ENCODE results near the gene TRABD2B. TPM values are rescaled to one million over a fixed set of nuclear protein-coding genes. Genes with fewer than 3 reads are reported as not detected.

TRABD2B gene
- polyA plus RNA-seq, 2 donors, result 0.24 to 0.34 TPM

DNA sequence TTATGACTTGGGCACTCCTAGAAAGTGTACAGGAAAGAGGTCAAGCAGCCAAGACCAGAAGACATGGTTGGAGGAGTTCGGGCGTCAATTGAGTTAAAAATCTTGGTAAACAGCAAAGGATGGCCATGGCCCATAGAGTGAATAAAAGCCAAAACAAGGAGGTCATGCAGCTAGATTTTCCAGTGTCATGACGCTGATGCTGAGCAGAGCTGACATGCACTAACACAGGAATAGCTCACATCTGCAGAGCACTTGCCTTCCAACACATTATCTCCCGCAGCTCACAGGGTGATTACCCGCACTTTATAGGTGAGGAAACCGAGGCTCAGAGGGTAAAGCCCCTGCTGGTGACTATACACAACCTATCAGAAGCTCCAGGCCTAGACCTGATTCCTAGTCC is 49.7 kb downstream of the TRABD2B start:
- Histone ChIP-seq H3K4me1 (ENCODE audit: control insufficient read depth in 2 of 2, insufficient read depth in 2 of 2, low read length in 1 of 2) (no peaks in the 10 kb centered on the region), H3K36me3 (ENCODE audit: control insufficient read depth in 2 of 2, insufficient read depth in 2 of 2, low read length in 1 of 2) (no peaks in the 10 kb centered on the region), H3K27ac (ENCODE audit: low read depth in 2 of 2, low read length in 1 of 2) (no peak overlapping the region), H3K27me3 (ENCODE audit: control insufficient read depth in 1 of 2, insufficient read depth in 2 of 2, low read length in 2 of 2) (no peaks in the 10 kb centered on the region), H3K4me3 (ENCODE audit: low read depth in 1 of 2, low read length in 2 of 2) (no peak overlapping the region), H3K9me3 (ENCODE audit: control insufficient read depth in 2 of 2, insufficient read depth in 1 of 2, low read depth in 1 of 2, low read length in 1 of 2) (no peaks in the 10 kb centered on the region)
- WGBS, 2 donors, result 91 to 93% methylated on average over 6 of the region's 6 CpGs

DNA sequence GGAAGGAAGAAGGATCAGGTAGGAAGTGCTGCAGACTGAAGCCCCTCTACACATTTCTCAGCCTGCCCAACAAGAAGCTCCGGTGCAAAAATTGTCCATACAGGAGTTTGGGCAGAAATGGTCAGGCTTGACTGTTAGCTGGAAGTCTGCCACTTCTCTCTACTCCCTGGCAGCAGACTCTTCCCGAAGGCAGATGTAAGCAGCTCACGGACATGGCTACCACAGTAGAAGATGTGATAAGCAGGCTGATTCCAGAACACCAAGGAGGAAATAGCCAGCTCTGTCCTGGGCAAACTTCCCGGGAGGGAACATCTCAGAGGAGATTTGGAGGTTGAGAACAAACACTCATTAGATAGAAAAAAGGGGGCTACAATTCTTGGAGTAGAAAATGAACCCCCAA is 52.6 kb downstream of the TRABD2B start:
- Histone ChIP-seq H3K4me3 (ENCODE audit: low read depth in 1 of 2, low read length in 2 of 2) (no peak overlapping the region), H3K4me1 (ENCODE audit: control insufficient read depth in 2 of 2, insufficient read depth in 2 of 2, low read length in 1 of 2) (no peaks in the 10 kb centered on the region), H3K36me3 (ENCODE audit: control insufficient read depth in 2 of 2, insufficient read depth in 2 of 2, low read length in 1 of 2) (no peaks in the 10 kb centered on the region), H3K9me3 (ENCODE audit: control insufficient read depth in 2 of 2, insufficient read depth in 1 of 2, low read depth in 1 of 2, low read length in 1 of 2) (no peaks in the 10 kb centered on the region), H3K27ac (ENCODE audit: low read depth in 2 of 2, low read length in 1 of 2) (no peak overlapping the region), H3K27me3 (ENCODE audit: control insufficient read depth in 1 of 2, insufficient read depth in 2 of 2, low read length in 2 of 2) (no peaks in the 10 kb centered on the region)
- 57 to 58% methylated on average over 4 of the region's 4 CpGs for WGBS, 2 donors

GRCh38 chr1:47942240-47942629 is 55.0 kb downstream of the TRABD2B start:
- Histone ChIP-seq H3K4me3 (ENCODE audit: low read depth in 1 of 2, low read length in 2 of 2) (no peak overlapping the region), H3K9me3 (ENCODE audit: control insufficient read depth in 2 of 2, insufficient read depth in 1 of 2, low read depth in 1 of 2, low read length in 1 of 2) (no peaks in the 10 kb centered on the region), H3K27ac (ENCODE audit: low read depth in 2 of 2, low read length in 1 of 2) (peak overlapping the region in 1 of 2 donors; percentile 56), H3K4me1 (ENCODE audit: control insufficient read depth in 2 of 2, insufficient read depth in 2 of 2, low read length in 1 of 2) (no peaks in the 10 kb centered on the region), H3K27me3 (ENCODE audit: control insufficient read depth in 1 of 2, insufficient read depth in 2 of 2, low read length in 2 of 2) (no peaks in the 10 kb centered on the region), H3K36me3 (ENCODE audit: control insufficient read depth in 2 of 2, insufficient read depth in 2 of 2, low read length in 1 of 2) (no peaks in the 10 kb centered on the region)
- WGBS, 2 donors, result 60 to 73% methylated on average over 3 of the region's 3 CpGs

DNA sequence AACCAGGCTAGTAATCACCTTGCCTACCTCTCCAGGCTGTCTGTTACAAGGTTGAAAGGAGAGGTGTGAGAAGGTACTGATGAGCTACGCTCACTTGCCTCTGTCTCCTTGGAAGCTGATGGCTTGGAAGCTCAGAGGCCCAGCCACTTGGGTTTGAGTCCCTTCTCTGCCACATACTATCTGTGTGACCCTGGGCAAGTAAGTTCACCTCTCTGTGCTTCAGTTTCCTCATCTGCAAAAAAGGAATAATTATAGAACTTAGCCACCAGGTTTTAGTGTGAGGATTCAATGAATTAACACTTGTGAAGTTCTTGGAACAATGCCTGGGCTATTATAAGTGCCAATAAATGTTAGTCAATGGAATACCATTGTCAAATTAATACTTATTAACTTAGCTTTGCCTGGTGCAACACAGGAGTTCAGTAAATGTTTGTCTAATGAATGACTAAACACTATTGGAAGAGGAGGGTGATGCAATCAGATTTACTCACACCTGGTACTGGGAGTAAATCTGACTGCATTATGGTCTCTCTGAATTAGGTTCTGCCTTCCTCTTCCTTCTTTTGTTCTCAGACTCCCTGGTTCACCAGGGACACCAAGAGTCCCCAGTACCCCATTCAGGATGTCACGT is 55.5 kb downstream of the TRABD2B start:
- H3K4me3 ChIP-seq (ENCODE audit: low read depth in 1 of 2, low read length in 2 of 2), result no peak overlapping the region
- no peaks in the 10 kb centered on the region for H3K9me3 ChIP-seq (ENCODE audit: control insufficient read depth in 2 of 2, insufficient read depth in 1 of 2, low read depth in 1 of 2, low read length in 1 of 2)
- whole genome bisulfite sequencing, 2 donors, result 74 to 86% methylated on average over 2 of the region's 2 CpGs

DNA sequence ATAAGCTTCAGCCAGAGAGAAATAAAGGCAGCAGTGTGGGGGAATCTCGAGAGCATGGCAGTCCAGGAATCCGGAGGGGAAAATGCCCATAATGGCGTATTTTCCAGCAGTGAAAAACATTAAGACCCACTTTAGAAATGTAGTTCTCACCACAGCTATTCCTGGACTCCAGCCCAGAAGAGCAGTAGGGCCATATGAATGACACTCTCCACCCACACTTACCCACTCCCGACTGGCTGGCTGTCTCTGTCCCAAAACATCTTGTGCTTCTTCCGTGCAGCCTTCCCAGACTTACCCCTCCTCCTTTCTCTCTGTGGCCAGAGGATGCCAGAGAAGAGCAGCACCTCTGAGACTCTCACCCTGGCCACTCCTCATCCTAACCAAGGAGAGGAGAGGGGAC is 56.4 kb downstream of the TRABD2B start:
- Histone ChIP-seq H3K36me3 (ENCODE audit: control insufficient read depth in 2 of 2, insufficient read depth in 2 of 2, low read length in 1 of 2) (no peaks in the 10 kb centered on the region), H3K27ac (ENCODE audit: low read depth in 2 of 2, low read length in 1 of 2) (no peak overlapping the region), H3K4me3 (ENCODE audit: low read depth in 1 of 2, low read length in 2 of 2) (no peak overlapping the region), H3K27me3 (ENCODE audit: control insufficient read depth in 1 of 2, insufficient read depth in 2 of 2, low read length in 2 of 2) (no peaks in the 10 kb centered on the region), H3K4me1 (ENCODE audit: control insufficient read depth in 2 of 2, insufficient read depth in 2 of 2, low read length in 1 of 2) (no peaks in the 10 kb centered on the region), H3K9me3 (ENCODE audit: control insufficient read depth in 2 of 2, insufficient read depth in 1 of 2, low read depth in 1 of 2, low read length in 1 of 2) (no peaks in the 10 kb centered on the region)
- WGBS, 2 donors, result 63 to 72% methylated on average over 5 of the region's 5 CpGs

More for the DNA sequence above, 55.5 kb downstream of the TRABD2B start:
- Histone ChIP-seq H3K27me3 (ENCODE audit: control insufficient read depth in 1 of 2, insufficient read depth in 2 of 2, low read length in 2 of 2) (no peaks in the 10 kb centered on the region), H3K27ac (ENCODE audit: low read depth in 2 of 2, low read length in 1 of 2) (peak overlapping the region in 1 of 2 donors; percentile 63), H3K4me1 (ENCODE audit: control insufficient read depth in 2 of 2, insufficient read depth in 2 of 2, low read length in 1 of 2) (no peaks in the 10 kb centered on the region), H3K36me3 (ENCODE audit: control insufficient read depth in 2 of 2, insufficient read depth in 2 of 2, low read length in 1 of 2) (no peaks in the 10 kb centered on the region)

DNA sequence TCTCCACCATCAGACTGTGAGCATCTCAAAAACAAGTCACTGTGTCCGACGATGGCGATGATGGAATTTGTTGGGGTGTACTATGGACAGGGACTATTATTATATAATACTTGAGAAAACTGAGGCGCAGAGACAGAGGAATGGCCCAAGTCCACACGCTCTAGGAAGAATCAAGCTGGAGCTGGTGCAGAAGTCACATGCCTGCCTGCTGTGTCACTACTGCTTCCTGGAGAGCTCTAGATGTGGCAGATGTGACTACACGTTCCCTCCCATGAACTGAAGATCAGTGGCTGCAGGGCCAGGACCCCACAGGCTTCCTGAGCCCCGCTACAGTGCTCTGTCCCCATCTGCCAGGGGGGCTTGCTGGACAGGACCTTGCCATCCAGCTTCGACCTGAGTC is 56.9 kb downstream of the TRABD2B start:
- Histone ChIP-seq H3K27ac (ENCODE audit: low read depth in 2 of 2, low read length in 1 of 2) (no peak overlapping the region), H3K27me3 (ENCODE audit: control insufficient read depth in 1 of 2, insufficient read depth in 2 of 2, low read length in 2 of 2) (no peaks in the 10 kb centered on the region), H3K4me1 (ENCODE audit: control insufficient read depth in 2 of 2, insufficient read depth in 2 of 2, low read length in 1 of 2) (no peaks in the 10 kb centered on the region), H3K4me3 (ENCODE audit: low read depth in 1 of 2, low read length in 2 of 2) (no peak overlapping the region), H3K36me3 (ENCODE audit: control insufficient read depth in 2 of 2, insufficient read depth in 2 of 2, low read length in 1 of 2) (no peaks in the 10 kb centered on the region), H3K9me3 (ENCODE audit: control insufficient read depth in 2 of 2, insufficient read depth in 1 of 2, low read depth in 1 of 2, low read length in 1 of 2) (no peaks in the 10 kb centered on the region)
- WGBS, 2 donors, result 78 to 81% methylated on average over 8 of the region's 8 CpGs

DNA sequence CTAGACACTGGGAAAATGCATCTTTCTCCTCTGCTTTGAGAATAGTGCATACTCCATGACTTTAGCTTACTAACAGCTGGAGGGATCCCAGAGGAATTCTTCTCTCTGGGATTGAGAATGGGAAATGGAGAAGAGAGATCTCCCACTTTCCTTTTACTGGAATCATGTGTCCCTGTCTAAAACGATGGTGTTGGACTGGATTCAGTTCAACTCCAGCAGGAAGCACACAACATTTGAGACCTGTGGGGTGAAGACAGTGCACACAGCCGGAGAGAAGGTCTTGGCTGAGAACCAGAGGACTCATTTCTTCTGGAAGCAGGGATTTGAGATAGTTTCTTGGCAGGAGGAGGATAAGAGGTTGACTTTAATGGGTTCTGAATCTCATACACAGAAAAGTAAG is 58.7 kb downstream of the TRABD2B start:
- Histone ChIP-seq H3K4me3 (ENCODE audit: low read depth in 1 of 2, low read length in 2 of 2) (no peak overlapping the region), H3K36me3 (ENCODE audit: control insufficient read depth in 2 of 2, insufficient read depth in 2 of 2, low read length in 1 of 2) (no peaks in the 10 kb centered on the region), H3K9me3 (ENCODE audit: control insufficient read depth in 2 of 2, insufficient read depth in 1 of 2, low read depth in 1 of 2, low read length in 1 of 2) (no peaks in the 10 kb centered on the region), H3K27me3 (ENCODE audit: control insufficient read depth in 1 of 2, insufficient read depth in 2 of 2, low read length in 2 of 2) (no peaks in the 10 kb centered on the region), H3K4me1 (ENCODE audit: control insufficient read depth in 2 of 2, insufficient read depth in 2 of 2, low read length in 1 of 2) (peaks cover 0 to 3% of the 10 kb centered on the region in 2 donors), H3K27ac (ENCODE audit: low read depth in 2 of 2, low read length in 1 of 2) (peak overlapping the region in 1 of 2 donors; percentile 28)
- 13% methylated on average over 2 of the region's 2 CpGs for WGBS, 2 donors

GRCh38 chr1:47937586-47938254 is 59.5 kb downstream of the TRABD2B start:
- Histone ChIP-seq H3K9me3 (ENCODE audit: control insufficient read depth in 2 of 2, insufficient read depth in 1 of 2, low read depth in 1 of 2, low read length in 1 of 2) (no peaks in the 10 kb centered on the region), H3K27me3 (ENCODE audit: control insufficient read depth in 1 of 2, insufficient read depth in 2 of 2, low read length in 2 of 2) (no peaks in the 10 kb centered on the region), H3K4me1 (ENCODE audit: control insufficient read depth in 2 of 2, insufficient read depth in 2 of 2, low read length in 1 of 2) (peaks cover 0 to 3% of the 10 kb centered on the region in 2 donors), H3K4me3 (ENCODE audit: low read depth in 1 of 2, low read length in 2 of 2) (no peak overlapping the region), H3K27ac (ENCODE audit: low read depth in 2 of 2, low read length in 1 of 2) (no peak overlapping the region), H3K36me3 (ENCODE audit: control insufficient read depth in 2 of 2, insufficient read depth in 2 of 2, low read length in 1 of 2) (no peaks in the 10 kb centered on the region)
- 92 to 93% methylated on average over 5 of the region's 5 CpGs for WGBS, 2 donors

GRCh38 chr1:47936916-47937551 is 60.2 kb downstream of the TRABD2B start:
- Histone ChIP-seq H3K36me3 (ENCODE audit: control insufficient read depth in 2 of 2, insufficient read depth in 2 of 2, low read length in 1 of 2) (no peaks in the 10 kb centered on the region), H3K9me3 (ENCODE audit: control insufficient read depth in 2 of 2, insufficient read depth in 1 of 2, low read depth in 1 of 2, low read length in 1 of 2) (no peaks in the 10 kb centered on the region), H3K4me1 (ENCODE audit: control insufficient read depth in 2 of 2, insufficient read depth in 2 of 2, low read length in 1 of 2) (peaks cover 0 to 3% of the 10 kb centered on the region in 2 donors), H3K27ac (ENCODE audit: low read depth in 2 of 2, low read length in 1 of 2) (no peak overlapping the region), H3K27me3 (ENCODE audit: control insufficient read depth in 1 of 2, insufficient read depth in 2 of 2, low read length in 2 of 2) (no peaks in the 10 kb centered on the region), H3K4me3 (ENCODE audit: low read depth in 1 of 2, low read length in 2 of 2) (no peak overlapping the region)
- WGBS, 2 donors, result 89 to 96% methylated on average over 1 of the region's 1 CpG
